GM21529 (cell line): ENCODE data around the gene RASD2.

Source experiments
- ATAC-seq: cut with Tn5 transposase; IDR thresholded peaks from one replicate; pipeline ENCODE4 v1.9.1; 2021; ENCODE audit not compliant: unreplicated experiment

RASD2 gene

GRCh38 chr22:35517769-35518530 lies 22.7 kb upstream of the RASD2 start:
- no peak for ATAC-seq

GRCh38 chr22:35518811-35519210 lies 21.8 kb upstream of the RASD2 start:
- no peak for ATAC-seq

GRCh38 chr22:35519306-35520000 lies 21.2 kb upstream of the RASD2 start:
- ATAC-seq: no peak

GRCh38 chr22:35521358-35522224 lies 19.0 kb upstream of the RASD2 start:
- ATAC-seq: no peak

GRCh38 chr22:35522225-35523149 lies 18.1 kb upstream of the RASD2 start:
- ATAC-seq: no peak

GRCh38 chr22:35523167-35523947 lies 17.3 kb upstream of the RASD2 start:
- no peak for ATAC-seq

- no peak for ATAC-seq
Measured at GRCh38 chr22:35524966-35525686, 15.5 kb upstream of the RASD2 start.

- no peak for ATAC-seq
Measured at GRCh38 chr22:35525687-35526332, 14.8 kb upstream of the RASD2 start.

GRCh38 chr22:35526333-35526979 lies 14.2 kb upstream of the RASD2 start:
- no peak for ATAC-seq

- ATAC-seq: no peak
Measured at GRCh38 chr22:35528927-35529326, 11.7 kb upstream of the RASD2 start.

GRCh38 chr22:35530700-35531099 lies 9.9 kb upstream of the RASD2 start:
- no peak for ATAC-seq

GRCh38 chr22:35531202-35531601 lies 9.4 kb upstream of the RASD2 start:
- no peak for ATAC-seq

GRCh38 chr22:35531676-35532075 lies 9.0 kb upstream of the RASD2 start:
- ATAC-seq: no peak

- no peak for ATAC-seq
Measured at GRCh38 chr22:35533365-35534029, 7.1 kb upstream of the RASD2 start.

GRCh38 chr22:35534091-35534490 lies 6.5 kb upstream of the RASD2 start:
- ATAC-seq: no peak

GRCh38 chr22:35537232-35537631 lies 3.4 kb upstream of the RASD2 start:
- no peak for ATAC-seq

- no peak for ATAC-seq
Measured at GRCh38 chr22:35538801-35539321, 1.8 kb upstream of the RASD2 start.
